Measurements from ENCODE around the gene GPAT3.
"Not testable (repeated sequence)": the region's sequence is repeated elsewhere in the genome, so short reads cannot be mapped to it uniquely, and the experiment has no call there.

Gene GPAT3

DNA sequence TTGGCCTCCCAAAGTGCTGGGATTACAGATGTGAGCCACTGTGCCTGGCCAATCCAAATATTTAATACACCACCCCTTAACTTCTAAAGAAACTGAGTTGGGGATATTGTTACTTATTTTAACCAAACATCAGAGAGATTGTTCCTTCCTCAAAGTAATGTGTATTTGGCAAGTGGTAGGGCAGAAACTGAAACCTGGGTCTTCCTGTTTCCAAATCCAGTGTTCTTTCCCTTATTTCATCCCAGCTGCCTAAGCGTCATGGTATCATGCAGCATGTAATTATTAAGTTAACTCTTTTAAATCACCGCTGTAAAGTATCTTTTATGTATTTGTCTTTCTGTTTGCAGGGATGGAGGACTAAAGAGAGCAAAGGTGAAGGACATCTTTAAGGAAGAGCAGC, 68.4 kb downstream of the GPAT3 start:
- no peak for DNase-seq (ENCODE audit: low read depth)

DNA sequence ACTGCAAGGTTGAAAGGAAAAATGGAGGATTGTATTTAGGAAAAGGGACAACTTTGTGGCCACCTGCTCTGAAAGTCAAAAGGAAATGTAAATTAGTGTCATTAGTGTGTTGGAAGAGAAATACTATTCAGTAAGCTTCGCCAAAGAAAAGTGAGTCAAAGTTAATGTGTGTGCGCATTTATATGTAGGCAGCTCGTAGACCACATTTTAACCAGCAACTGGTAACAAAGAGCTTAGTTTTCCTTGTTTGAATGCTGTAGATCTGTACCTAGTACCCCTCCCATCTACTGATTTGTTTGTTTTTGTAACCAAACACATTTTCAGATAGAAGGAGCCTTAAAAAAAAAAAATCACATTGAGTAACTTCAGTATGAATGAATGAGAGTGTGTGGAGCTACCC, 69.3 kb downstream of the GPAT3 start:
- DNase-seq (ENCODE audit: low read depth) = no peak

DNA sequence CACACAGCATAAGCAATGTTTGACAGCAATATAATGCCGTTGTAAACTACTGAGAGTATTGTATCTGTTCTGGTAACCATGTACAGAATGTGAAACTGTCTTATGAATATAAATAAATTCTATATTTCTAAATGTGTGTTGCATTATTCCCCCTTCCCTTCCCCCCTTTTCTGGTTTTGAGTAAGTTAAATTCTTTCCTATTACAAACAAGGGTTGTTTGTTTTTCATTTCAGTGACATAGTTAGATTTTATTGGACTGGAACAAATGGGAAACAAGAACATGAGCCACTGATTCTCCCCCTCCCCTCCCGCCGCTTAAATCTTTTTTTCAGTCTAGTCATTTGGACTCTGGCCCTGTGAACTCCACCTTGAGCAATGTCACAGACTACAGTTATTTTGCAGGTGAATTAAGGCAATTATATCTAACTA, 69.8 kb downstream of the GPAT3 start:
- DNase-seq (ENCODE audit: low read depth) = no peak

DNA sequence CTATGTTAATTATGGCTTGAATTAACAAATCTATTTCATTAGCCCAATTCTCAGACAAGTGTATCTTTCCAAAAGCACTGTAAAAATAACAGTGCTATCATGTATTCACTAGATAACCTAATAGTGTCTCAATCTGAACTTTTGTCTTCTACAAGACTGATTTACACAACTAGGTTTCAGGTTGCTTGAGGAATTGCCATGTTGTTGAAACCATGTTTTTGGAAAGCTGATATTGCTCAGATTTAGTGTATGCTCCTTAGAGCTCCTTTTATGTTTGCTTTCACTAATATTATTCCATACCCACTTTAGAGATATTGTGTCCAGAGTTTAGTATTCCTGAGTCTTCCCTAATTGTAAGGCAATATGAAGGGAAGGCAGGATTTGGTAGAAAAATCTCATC, 70.6 kb downstream of the GPAT3 start:
- no peak for DNase-seq (ENCODE audit: low read depth)

DNA sequence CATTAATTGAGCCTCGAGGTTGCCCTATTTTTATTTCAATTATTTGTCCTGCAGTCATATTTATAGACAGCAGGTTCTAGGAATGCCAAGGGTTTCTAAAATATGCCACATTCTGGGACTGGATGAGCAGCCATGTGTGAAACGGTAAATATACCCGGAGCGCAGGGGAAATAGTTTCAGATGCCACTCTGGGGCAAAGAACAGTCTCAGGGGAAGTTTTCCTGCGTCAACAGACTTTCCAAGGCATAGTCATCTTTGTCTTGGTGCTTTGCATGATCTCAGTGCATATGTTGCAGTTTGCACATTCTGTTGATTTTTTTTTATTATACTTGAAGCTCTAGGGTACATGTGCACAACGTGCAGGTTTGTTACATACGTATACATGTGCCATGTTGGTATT, 71.0 kb downstream of the GPAT3 start:
- no peak for DNase-seq (ENCODE audit: low read depth)

DNA sequence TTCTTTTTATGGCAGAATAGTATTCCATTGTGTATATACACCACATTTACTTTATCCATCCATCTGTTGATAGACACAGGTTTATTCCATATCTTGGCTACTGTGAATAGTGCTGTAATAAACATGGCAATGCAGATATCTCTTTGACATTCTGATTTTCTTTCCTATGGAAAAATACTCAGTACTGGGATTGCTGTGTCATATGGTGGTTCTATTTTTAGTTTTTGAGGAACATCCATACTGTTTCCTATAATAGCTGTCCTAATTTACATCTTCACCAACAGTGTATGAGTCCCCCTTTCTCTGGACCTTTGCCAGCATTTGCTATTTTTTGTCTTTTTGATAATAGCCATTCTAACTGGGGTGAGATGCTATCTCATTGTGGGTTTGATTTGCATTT, 73.5 kb downstream of the GPAT3 start:
- no peak for DNase-seq (ENCODE audit: low read depth)

DNA sequence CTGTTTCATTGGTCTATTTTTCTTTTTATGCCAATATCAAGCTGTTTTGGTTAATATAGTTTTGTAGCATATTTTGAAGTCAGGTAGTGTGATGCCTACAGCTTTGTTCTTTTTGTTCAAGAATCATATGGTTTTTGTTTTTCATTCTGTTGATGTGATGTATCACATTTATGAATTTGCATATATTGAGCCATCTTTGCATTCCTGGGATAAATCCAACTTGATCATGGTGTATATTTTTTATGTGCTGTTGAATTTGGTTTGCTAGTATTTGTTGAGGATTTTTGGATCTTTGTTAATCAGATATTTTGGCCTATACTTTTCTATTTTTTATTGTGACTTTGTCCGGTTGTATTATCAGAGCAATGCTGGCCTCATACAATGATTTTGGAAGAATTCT, 74.8 kb downstream of the GPAT3 start:
- DNase-seq (ENCODE audit: low read depth) = no peak

DNA sequence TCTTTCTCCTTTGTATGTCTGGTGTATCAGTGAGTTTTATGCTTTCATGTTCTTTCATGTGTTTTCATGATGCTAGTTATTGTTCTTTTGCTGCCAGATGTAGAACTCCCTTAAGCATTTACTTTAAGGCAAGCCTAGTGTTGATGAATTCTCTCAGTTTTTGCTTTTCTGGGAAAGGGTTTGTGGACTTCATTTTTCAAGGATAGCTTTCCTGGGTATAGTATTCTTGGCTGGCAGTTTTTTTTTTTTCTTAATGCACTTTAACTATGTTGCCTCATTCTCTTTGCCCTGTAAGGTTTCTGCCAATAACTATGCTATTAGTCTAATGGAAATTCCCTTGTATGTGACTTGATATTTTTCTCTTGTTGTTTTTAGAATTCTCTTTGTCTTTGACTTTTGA, 77.1 kb downstream of the GPAT3 start:
- DNase-seq (ENCODE audit: low read depth) = no peak

DNA sequence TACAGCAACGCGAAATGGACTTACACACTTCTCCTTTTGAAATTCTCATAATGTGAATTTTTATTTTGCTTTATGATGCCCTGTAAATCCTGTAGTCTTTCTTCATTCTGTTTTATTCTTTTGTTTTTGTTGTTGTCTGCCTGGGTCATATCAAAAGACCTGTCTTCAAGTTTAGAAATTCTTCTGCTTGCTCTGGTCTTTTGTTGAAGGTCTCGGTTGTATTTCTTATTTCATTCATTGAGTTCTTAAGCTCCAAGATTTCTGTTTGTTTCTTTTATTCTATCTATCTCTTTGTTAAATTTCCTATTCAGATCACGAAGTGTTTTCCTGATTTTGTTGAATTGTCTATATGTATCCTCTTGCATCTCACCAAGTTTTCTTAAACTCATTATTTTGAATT, 78.1 kb downstream of the GPAT3 start:
- no peak for DNase-seq (ENCODE audit: low read depth)

DNA sequence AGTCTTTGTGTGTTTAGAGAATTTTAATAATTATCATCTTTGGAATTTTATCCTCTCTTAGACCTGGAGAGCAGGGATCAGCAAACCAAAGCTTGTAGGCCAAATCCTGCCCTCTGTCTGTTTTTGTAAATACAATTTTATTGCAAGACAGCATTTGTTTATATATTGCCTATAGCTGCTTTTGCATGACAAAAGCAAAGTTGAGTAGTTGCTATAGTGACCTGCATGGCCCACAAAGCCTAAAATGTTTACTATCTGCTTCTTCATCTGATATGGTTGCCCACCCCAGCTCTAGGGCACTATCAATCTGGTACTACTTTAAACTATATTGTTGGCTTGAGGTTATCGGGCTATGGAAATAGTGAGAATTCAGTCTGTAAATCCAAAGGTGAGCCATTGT, 80.3 kb downstream of the GPAT3 start:
- no peak for DNase-seq (ENCODE audit: low read depth)

DNA sequence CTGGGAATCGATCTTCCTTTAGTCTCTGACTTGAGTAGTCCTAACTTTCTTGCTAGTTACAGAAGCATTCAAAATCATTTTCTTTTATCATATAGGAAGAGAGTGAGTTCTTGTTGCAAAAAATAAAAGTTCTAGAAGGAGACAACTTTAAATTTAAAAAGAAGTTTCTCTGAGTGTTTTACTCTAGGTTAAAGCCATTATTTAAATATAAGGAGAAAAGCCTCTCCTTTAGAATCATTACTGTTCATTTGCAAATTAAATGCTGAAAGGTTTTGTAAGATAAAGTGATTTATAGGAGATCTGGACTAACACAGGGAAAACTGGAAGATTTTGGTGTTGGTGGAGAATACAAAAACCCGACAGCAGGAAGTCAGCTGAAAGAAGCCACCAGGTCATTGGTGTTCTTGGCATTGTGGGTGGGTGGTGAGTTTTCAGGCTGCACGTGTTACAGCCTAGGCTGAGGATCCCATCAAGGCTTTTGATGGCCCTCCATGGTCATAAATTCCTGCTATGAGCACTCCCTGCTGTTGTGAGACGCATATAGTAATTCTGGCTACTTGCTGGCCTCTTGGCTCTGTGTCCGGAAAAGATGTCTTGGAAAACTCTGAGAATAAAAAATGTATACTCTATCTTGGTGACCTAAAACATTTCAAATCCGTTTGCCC, 81.6 kb downstream of the GPAT3 start:
- no peak for DNase-seq (ENCODE audit: low read depth)

DNA sequence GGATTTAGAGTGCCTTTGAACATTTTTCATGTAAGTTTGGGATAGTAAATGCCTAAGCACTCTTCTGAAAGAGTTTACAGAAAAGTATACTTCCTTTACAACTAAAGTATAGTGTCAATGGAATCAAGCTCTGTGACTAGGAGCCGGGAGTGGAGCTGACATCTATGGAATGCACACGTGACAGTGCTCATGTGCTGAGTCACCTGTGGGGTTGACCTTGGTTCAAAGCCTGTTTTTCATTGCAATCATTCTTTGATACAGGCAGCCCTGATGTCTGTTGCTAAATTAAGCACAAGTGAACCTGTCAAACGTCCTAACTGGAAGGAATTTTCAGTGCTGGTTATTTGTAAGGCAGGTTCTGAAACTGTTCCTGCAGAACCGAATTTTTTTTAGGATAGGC, 82.5 kb downstream of the GPAT3 start:
- DNase-seq (ENCODE audit: low read depth) = no peak

DNA sequence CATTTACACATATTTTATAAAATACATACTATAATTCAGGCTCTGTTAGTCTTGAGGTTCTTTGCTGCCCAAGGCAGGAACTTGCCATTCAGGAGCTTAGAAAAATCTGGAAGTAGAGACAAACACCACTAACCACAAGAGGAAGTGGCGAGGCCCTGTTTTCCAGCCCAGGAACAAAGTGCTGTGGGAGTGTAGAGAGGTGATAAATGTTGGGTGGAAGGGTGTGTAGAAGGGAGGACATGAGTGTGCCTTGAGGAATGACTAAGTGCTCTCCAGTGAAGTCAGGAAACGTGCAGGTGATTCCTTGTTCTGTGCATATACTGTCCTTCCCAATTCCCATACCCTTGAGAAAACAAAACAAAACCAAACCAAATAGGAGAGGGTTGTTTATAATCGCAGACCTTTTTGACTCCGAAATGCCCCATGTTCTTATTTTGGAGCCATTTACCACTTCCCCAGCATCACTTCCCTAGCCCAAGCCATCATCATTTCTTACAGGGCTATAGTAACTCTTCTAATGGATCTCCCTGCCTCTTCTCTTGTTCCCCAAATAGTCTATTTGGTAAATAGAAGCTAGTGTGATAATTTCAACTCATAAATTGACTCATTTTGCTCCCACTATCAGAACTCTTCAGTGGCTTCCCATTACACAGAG, 83.2 kb downstream of the GPAT3 start:
- DNase-seq (ENCODE audit: low read depth) = no peak

DNA sequence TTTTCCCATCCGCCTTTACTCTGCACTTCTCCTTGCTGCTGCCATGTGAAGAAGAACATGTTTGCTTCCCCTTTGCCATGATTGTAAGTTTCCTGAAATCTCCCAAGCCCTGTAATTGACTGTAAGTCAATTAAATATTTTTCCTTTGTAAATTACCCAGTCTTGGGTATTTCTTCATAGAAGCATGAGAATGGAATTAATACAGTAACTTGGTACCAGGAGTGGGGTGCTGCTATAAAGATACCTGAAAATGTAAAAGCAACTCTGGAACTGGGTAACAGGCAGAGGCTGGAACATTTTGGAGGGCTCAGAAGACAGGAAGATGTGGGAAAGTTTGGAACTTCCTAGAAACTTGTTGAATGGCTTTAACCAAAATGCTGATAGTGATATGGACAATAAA, 86.2 kb downstream of the GPAT3 start:
- not testable (repeated sequence) for DNase-seq (ENCODE audit: low read depth)

DNA sequence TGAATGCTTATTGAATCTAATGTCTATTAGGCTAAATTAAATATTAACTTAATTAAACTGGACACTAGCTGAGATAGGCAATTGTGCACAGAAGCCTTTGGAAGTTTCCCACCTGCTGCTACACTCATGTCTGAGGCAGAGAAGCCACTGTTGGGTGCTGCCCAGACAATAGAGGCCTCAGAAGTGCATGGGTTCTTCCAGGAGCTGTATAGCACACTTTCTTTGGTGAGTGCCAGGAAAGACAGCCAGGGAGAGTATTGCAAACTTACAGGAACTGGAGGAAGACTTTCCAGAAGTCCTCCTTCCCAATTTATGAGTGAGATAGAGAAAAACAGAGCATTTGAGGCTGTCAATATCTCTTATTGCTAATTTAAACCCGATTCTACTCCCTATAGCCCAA, 89.9 kb downstream of the GPAT3 start:
- DNase-seq (ENCODE audit: low read depth) = no peak

DNA sequence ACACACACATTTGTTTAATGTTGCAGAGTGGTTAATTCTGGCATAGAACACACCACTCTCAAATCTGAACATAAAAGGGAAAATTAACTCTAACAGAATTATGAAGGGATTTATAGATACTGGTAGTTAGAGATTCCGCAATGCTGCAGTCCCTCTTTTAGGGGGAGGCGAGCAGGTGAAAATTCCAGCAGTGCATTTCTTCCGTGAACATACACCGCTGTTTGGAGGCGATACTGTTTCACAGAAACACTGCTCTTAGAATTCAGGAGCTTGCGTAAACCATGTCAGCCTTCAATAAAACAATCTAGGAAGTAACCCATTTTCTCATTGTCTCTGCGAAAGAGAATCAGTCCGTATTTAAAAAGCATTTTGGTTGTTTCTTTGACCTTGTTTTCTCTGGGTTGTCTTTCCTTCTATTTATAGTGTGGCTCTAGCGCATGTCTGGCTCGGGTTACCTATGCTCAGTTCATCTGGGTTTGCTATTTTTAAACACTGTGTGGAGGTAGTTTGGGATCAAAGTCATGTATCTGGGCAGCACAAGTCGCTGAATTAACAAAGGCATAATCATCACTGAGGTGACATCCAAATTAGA, 90.4 kb downstream of the GPAT3 start:
- no peak for DNase-seq (ENCODE audit: low read depth)

DNA sequence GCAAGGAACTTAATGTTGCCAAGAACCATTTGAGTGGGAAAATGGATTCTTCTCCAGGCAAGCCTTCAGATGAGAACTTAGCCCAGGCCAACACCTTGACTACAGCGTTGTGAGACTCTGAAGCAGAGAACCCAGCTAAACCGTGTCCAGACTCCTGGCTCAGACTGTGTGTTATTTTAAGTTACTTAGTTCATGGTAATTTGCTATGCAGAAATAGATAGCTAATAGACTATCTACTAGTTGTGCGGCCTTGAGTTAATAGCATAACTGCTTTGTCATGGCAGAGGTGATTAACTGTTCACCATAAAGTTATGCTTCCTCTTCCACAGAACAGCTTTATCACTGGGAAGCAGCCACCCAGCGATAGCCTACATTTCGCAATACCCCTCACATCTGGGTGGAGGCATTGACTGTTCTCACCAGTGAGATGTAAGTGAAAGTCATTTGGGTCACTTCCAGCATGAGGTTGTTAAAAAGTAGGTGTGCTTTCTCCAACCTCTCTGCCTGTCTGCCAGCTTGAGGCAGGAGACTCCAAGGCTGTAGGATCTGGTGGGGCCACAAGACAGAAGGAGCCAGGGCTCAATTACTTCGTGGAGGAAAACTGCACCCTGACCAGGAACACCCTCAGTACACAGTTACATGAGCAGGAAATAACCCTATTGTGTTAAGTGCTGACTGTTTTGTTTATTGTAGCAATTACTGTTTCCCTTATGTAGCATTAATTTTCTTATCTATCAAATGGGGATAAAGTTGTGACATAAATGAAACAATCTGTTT, 94.2 kb downstream of the GPAT3 start:
- DNase-seq (ENCODE audit: low read depth) = no peak

DNA sequence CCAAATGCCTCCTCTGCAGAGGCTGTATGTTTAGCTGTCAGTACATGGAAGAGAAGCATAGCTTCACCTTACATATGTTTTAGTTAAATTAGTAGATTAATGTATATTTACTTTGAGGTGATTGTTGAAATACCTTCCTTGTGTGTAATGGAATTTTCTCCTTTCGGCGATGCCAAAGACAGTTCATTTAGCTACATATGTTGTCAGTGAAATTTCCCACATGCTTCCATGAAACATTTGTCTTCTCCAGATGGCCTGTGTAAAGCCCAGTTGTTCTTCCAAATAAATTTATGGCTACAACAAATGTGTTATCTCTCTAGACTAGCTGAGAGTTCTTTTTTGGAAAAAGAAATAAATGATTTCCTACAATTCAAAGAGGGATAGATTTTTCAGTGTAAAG, 95.2 kb downstream of the GPAT3 start:
- DNase-seq (ENCODE audit: low read depth) = no peak

DNA sequence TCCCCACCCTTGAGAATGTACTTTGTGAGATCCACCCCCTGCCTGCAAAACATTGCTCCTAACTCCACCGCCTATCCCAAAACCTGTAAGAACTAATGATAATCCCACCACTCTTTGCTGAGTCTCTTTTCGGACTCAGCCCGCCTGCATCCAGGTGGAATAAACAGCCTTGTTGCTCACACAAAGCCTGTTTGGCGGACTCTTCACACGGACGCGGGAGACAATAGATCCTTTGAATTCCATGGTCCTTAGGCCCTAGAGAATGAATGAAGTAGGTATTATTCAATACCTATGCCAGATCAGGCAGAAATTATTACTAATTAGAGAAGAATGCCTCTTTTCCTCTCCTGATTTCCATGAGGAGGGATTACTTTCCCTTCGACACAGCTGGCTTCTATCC, 101.0 kb downstream of the GPAT3 start:
- DNase-seq (ENCODE audit: low read depth) = no peak

DNA sequence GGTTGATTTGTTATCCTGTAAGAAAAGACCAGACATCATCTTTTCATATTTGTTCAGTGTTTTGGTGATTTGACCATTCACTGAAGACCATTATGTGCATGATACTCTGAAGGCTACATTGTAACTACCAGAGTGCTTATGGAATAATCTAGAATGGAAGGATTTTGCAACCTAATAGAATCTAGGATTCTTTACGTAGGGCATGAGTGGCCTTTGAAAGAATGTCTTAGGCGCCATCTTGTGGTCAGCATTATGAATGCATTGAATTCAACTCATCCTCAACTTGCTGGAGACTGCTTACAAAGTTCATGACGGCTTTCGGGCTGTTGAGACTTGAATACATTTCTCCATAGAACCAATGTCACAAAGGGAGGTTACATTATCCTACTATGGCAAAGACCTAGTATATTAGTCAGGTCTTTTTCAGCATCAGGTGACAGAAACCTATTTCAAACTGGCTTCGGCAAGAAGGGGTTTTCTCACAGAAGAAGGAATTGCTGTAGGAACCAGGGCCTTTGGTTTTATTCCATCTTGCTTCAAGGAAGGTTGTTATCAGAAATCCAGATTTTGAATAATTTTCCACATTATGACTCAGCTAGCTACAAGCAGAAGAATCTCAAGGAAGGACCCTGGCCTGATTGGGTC, 104.1 kb downstream of the GPAT3 start:
- DNase-seq (ENCODE audit: low read depth) = peak; percentile 43

DNA sequence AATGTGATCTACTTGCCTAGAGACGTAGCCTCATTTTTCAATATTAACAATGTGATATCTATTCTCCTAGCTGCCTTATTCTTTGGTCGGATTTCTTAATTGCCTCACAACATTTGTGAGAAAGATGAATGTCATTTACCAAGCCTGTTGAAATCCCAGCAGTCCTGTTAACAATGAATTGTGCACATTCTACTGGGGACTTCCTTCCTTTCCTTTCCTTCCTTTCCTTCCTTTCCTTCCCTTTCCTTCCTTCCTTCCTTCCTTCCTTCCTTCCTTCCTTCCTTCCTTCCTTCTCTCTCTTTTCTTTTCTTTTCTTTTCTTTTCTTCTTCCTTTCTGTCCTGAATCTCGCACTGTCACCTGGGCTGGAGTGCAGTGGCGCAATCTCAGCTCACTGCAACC, 107.1 kb downstream of the GPAT3 start:
- DNase-seq (ENCODE audit: low read depth) = no peak
